Fibroblast of skin of right quadriceps (primary cell): ENCODE data around the gene CXCL10.
"Not testable (repeated sequence)": the region's sequence is repeated elsewhere in the genome, so short reads cannot be mapped to it uniquely, and the experiment has no call there.

ENCODE experiments used
- DNase-seq: peaks from one replicate; pipeline ENCODE4 v3.0.0-alpha.2; 2013

CXCL10 gene

DNA sequence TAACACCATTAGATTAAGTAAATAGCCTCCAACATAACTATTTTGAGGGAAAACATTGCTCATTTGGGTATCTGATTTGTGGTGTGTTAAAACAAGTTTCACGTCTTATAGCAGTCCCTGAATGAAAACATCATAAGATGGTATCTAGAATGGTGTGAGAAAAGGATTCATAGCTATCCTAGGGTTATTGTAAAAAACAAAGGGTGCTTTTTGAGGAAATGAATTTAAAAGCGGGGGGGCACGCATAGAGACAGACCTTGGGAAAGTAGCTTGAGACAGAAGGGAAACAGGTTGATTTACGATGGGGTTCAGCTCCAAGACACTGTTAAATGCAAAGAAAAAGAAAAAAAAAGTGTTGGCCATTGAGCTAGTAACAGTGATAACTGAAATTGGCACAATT, 768 bp upstream of the CXCL10 start:
- DNase-seq, result no peak

DNA sequence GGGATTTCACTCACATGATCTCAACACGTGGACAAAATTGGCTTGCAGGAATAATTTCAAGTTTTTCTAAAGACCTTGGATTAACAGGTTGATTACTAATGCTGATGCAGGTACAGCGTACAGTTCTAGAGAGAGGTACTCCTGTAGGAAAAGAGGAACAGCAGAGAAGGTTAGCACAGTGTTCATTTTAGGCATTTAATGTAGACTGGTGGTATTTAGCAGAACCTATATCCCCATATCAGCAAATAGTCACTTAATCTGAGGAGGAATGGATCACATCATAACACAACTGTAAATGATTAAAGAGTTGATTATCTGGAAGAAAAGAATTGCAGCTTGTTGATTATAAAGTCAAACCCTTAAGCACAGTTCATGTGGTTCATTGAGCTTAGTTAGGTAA, 620 bp downstream of the CXCL10 start:
- no peak for DNase-seq

DNA sequence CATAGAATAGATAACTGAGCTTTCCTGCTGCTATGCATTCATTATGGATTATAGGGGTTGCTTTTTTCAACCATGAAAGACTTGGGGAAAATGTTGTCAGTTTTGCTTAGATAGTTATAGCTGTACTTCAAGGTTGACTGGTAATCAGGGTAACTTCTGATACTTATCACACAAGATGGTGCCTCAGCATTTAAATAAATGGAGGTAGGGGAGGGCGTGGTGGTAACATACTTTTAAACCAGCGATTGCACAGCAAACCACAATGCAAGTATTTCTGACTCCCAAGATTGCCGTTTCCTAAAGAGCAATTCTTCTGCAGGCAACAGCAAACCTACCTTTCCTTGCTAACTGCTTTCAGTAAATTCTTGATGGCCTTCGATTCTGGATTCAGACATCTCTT, 1.3 kb downstream of the CXCL10 start:
- DNase-seq, result no peak

DNA sequence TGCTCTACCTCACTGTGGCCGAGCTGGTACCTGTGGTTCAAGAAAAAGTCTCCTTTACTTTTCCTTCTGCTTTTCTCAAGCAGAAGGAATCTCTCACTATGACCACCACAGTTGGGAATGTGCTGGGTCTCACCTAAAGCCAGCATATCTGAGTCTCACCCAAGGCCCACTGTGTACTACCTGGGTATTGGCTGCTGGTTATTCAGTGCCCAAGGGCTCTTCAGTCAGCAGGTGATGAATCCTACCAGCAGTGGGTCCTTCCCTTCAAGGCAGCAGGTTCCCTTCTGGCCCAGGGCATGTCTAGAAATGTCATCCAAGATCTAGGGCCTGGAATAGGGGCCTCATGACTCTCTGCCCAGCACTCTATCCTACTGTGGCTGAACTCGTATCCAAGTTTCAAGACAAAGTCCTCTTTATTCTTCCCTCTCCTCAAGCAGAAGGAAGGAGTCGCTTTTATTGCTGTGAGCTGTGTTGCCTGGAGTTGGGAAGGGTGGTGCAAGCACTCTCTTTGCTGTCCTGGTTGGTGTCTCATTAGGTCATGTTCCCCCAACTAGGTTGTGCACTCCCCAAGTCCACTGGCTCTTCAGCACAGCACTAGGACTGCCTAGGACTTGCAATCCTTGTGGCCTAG, 6.1 kb downstream of the CXCL10 start:
- DNase-seq, result no peak

DNA sequence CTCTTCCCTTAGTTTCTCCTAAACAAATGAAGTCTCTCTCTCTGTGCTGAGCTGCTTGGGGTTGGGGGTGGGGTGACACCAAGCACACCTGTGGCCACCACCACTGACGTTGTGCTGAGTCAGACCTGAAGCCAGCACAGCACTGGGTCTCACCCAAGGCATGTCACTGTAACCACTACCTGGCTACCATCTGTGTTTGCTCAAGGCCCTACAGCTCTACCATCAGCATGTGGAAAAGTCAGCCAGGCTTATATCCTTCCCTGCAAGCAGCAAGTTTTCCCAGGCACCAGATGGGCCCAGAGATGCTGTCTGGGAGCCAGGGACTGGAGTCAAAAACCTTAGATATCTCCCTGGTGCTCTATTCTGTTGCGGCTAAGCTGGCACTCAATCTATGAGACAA, 6.9 kb downstream of the CXCL10 start:
- DNase-seq, result no peak

DNA sequence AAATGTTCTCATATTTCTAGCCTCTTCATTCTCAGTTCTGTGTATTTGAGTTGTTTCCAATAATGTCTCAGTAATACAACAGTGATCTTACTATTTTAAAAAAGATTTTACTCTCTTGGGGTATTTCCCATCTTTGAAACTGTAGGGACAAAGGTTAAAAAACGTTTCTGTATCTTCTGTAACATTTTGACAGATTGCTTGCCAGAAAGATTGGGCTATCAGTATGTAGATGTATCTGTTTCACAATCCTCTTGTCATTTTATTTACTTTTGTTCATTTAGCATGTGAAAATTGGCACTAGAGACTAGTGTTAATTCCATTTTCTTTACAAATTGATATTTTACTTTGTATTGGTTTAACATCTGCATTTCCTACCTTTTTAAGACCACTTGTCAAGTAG, 9.8 kb downstream of the CXCL10 start:
- DNase-seq, result no peak

DNA sequence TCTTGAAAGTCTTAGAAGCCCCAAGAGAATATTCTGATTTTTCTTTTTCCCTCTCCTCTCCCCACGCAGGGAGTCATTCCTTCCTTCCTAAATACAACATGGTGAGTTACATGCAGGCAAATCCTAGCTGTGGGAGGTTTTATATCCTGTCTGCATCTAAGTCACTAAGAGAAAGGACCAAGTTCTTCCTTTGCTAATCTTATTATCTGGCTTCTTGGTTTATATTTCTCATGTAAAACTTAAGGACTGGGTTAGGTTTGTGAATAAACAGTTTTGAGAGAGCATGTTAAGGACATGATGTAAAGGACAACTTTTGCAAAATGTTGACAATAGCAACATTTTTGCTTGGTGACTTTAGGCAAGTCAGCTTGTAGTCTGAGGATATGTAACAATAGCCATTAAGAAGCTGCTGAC, 10.9 kb downstream of the CXCL10 start:
- peak; percentile 28 for DNase-seq

DNA sequence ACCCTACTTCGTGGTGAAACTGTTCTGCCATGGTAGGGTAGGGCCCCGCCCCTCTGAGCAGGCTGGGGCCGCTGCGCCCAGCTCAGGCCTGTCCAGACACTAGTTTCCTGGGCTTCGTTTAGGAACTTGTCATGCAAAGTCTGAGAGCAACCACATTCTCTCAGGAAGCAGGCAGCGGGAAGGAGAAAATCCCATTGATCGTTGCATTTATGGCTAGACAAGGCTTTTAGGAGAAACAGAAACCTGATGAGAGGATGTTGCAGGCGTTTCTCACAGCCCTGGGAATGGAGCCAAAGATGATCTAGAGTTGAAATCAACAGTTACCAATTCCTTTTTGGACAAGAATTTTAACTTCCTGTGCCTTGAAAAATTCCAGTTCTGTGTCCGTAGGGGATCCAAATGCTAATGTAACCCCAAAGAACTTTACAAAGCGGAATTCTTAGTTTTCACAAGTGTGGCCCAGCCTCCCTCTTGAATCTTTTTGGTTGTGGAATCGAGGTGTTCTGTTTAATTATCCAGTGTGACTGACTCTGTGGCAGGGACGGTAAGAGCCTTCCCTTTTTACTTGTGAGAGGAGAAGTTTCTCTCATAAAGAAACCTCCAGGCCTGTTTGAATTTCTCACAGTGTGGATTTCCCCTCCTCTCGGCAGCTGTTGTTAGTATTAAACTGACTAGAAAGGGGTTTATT, 11.5 kb downstream of the CXCL10 start:
- DNase-seq, result peak; percentile 83

DNA sequence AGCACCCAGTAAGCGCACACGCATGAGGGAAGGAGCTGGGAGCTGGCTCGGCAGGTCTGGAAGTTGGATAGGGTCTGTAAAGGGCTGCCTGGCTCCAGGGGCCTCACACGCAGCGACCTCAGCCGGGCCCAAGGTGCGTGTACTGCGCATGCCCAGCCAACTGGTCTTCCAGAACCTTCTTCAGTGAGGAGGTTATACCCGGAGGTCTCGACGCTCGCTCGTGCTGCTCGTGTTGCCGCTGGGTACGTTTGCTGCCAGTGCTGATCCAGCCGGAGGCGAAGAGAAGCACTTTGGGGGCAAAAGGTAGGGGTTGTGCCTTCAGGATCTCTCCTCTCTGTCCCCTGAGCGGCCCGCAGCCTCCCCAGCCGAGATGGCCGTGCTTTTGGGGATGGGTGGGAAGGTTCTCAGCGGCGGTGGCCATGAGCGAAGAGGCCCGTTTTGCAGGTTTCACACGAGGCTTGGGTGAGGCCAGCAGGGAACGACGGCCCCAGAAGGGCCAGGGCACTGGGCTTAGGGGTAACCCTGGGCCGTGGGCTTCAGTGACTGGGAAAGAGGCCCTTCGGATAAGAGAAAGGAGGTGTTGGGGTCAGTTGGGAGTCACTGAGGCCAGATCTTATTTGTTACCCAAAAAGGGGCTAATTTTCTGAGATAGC, 12.2 kb downstream of the CXCL10 start:
- DNase-seq, result no peak

DNA sequence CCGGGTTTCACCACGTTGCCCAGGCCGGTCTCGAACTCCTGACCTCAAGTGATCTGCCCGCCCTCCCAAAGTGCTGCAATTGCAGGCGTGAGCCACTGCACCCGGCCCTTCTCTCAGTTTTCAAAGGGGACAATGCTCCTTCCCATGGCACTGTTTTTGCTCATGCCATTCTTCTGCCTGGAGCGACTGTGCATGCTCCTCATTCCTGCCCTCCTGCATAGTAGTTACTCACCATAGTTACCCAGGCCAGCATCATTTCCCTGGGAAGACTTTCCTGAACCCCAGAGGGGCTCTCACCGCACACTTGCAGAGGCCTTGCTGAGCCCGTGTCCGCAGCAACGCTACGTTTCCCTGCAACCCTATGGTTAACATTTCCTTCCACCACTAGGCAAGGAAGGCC, 12.7 kb downstream of the CXCL10 start:
- DNase-seq, result no peak

DNA sequence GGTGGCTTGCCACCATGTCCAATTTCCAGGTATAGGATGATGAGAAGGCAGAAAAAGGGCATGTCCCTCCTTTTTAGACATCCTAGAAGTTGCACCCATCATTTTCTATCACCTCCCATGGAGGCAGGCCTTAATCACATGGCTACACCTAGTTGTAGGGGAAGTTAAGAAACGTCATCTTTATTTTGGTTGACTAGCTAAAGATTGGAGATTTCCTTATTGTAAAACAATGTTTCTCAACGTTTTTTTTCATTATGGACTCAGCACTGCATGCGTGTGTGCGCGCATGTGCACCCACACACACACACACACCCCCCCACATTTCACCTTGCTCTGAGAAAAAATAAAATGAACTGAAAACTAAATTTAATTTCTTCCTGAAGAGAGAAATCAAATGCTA, 14.0 kb downstream of the CXCL10 start:
- DNase-seq, result no peak

DNA sequence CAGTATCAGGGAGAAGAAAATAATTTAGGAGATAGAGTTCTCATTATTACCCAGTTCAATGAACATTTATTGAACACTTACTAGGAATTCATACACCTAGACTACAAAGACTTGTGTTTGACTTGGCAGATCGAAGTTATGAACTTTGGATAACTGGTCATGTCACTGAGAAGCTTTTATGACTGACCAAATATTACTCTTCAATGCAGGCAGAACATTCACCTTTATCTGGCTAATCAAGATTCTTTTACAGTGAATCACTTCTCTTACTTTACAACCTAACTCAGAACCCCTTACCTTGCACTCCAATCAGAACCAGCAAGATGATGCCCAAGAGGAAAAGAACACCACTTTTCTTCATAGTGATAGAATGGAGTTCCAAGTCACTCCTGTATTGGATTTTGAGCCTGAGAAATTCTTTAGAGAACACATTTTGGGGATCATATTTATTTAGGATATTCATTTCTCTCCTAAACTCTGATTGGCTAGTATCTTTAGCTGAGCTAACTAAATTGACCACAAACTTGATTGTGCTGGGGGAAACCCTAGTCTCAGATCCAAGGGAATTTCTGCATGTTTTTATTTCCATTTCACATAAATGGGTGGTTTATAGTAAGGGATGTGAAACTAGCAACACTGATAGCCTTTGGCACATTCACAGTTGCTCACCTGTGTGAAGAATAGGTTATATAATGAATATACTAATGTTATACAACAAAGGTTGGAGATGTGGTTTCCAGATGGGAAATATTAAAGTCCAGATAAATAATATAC, 16.0 kb downstream of the CXCL10 start, which contains the start of gene CXCL9:
Gene CXCL9, minus strand, starts transcription at position 421 of the 774 bp plus-strand sequence. Its CDS starts 60 bp downstream, at position 361.
- no peak for DNase-seq

DNA sequence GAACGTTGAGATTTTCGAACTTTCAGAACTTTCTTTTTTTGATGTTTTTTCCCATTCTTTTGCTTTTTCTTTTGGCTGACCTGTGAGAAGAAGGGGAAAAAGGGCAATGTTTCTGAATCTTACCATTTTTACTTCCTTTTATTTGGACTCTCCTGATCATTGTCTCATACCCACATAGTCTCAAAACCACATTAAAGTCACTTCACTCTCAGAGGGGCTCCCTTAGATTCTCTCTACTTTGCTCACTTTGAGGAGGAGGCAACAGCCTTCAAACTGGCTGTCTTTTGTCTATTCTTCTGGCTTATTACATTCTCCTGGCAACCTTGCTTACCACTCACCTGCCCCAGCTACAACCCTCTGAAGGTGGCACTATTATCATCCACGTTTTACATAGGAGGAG, 19.7 kb downstream of the CXCL10 start:
- no peak for DNase-seq

DNA sequence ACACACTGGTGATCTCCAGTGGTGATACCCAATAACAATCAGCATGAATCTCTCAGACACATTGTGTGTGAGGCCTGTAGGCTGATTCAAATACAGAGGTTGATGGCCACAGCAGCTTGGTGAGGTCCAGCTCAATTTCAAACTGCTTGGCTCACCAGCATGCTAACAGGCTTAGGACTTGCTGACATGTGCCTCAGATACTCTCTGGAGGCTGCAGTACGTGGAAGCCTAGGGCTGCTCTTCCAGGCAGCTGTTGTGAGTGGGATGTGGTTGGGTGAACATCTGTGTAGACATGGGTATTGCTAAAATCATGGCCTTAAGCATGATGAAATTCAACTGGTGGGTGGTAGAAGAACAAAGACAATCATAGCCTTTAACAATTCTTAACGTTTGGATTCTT, 20.3 kb downstream of the CXCL10 start:
- DNase-seq, result no peak

DNA sequence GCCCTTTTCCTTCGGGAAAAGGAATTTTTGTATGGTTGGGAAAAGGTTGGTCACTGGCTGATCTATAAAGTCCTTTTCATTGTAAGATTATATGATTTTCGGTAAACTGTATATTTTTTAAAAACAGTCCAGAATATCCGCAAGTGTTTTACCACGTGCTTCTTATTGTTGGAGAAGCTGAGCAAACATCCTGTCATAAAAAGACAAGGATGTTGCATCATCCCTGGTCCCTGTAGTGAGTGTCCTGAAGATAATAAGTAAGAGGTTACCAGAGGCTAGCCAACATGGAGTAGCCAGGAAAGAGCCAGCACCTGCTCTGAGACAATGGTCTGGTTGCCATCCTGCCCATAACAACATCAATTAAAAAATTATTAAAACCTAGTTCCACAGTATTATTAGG, 21.1 kb downstream of the CXCL10 start:
- DNase-seq, result peak; percentile 11

DNA sequence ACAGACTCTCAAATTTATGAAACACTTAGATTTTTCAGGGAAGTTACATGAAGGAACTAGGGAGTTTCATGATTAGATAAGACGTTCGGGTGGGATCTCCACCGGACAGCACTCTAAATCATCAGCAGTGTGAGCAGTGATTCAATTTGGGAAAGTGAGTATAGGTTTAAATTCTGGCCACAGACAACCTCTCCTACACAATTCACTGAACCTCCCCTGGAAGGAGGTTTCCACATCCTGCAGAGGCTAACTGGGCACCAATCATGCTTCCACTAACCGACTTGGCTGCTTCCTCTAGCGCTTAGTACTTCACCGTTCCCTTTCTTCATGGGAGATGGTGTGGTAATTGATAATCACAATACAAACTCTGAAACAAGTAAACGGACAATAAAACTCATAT, 21.6 kb downstream of the CXCL10 start:
- DNase-seq, result no peak

DNA sequence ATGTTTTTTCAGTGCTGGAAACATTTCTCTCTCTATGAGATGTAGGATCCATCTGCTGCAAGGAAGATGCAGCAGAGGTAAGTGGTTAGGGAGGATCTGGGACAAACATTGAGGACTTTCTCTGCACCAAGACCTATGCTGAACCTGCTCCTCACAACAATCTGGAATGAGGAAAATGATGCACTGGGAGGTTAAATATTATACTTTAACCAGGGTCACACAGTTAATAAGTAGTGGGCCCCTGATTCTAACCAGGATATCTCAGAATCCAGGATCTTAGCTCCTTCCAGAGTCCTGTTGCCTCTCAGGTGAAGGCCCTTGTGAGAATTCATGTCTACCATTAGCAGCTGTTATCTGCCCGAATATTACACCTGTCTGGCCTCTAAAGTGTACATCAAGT, 23.0 kb downstream of the CXCL10 start:
- no peak for DNase-seq

DNA sequence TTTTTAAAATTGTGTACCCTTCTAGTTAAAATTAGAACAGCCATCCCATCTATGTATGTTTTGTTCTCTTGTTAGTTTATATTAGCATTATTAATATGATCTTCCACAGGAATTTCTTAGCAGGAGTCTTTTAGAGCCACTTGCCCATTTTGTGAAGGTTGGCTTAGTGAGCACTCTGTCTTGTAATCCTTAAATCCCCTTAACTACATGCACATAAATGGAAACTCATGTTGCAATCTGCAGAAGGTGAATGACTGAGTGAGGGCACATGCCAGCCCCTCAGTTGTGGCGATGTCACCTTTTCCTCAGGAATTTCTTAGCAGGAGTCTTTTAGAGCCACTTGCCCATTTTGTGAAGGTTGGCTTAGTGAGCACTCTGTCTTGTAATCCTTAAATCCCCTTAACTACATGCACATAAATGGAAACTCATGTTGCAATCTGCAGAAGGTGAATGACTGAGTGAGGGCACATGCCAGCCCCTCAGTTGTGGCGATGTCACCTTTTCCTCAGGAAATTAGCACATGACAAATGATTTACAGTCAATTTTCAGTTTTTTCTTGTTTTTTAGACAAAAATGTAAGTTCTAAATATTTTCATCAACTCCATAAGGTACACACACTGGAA, 24.7 kb downstream of the CXCL10 start:
- DNase-seq, result not testable (repeated sequence)

DNA sequence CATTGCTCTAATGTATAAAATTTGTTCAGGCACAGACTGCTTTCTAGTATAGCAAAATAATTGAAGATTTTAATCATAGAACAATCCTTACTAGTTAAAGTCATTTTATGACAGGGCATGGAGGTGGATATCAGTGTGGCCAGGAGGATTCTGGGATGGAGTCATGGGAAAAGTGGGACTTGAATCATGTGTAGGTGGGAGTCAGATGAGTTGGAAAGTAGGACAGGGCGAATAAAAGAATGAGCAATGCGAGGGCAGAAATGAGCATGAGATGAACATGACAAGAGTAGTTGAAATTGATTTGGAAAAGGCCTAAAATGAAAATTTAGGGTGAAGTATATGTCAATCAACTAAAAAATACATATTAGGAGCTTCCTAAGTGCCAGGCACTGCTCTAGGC, 25.4 kb downstream of the CXCL10 start:
- DNase-seq, result no peak

DNA sequence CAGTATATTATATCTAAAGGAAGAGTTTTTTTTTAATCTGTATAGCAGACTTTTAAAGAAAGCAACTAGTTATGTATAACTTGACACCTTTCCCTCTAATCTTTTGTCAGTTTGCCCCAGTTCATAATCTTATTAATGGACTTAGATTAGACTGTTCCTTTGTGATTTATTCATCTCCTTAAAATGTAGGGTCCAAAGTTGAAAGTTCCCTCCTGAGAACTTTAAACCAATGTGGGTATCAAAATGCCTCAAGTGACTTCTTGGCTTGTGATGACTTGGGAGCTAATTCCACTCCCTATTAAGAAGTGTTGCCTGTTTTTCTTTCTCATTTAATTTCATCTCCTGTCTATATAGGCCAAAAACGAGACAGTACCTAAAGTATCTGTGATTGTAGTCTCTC, 26.2 kb downstream of the CXCL10 start:
- DNase-seq, result no peak

DNA sequence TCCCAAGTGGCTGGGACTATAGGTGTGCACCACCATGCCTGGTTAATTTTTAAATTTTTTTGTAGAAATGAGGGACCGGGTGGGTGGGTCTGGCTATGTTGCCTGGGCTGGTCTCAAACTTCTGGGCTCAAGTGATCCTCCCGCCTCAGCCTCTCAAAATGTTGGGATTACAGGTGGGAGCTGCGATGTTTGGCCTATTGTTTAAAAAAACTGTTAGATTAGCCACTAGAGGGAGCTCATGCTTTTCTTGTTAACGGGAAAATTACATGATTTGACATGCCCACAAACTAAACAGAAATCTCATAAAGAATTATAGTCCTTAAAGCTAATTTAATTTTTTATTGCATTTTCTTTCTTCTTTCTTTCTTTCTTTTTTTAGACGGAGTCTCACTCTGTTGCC, 27.6 kb downstream of the CXCL10 start:
- peak; percentile 44 for DNase-seq

DNA sequence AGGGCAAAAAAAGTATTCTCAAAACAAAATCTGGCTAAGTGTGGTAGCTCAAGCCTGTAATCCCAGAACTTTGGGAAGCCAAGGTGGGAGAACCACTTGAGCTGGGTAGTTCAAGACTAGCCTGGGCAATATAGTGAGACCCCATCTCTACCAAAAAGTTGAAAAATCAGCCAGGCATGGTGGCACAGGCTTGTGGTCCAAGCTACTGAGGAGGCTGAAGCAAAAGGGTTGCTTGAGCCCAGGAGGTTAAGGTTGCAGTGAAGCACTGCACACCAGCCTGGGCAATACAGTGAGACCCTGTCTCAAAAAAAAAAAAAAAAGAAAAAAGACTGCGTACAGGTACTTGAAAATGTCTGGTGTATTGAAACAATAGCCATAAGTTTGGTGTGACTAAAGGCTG, 30.8 kb downstream of the CXCL10 start:
- DNase-seq, result no peak
